Measurements from ENCODE around the gene NR6A1. TPM values are rescaled to one million over a fixed set of nuclear protein-coding genes. Genes with fewer than 3 reads are reported as not detected.

Gene NR6A1
- total and polyA plus RNA-seq, 12 donors = 0.29 to 2.0 (median 1.2) TPM

DNA sequence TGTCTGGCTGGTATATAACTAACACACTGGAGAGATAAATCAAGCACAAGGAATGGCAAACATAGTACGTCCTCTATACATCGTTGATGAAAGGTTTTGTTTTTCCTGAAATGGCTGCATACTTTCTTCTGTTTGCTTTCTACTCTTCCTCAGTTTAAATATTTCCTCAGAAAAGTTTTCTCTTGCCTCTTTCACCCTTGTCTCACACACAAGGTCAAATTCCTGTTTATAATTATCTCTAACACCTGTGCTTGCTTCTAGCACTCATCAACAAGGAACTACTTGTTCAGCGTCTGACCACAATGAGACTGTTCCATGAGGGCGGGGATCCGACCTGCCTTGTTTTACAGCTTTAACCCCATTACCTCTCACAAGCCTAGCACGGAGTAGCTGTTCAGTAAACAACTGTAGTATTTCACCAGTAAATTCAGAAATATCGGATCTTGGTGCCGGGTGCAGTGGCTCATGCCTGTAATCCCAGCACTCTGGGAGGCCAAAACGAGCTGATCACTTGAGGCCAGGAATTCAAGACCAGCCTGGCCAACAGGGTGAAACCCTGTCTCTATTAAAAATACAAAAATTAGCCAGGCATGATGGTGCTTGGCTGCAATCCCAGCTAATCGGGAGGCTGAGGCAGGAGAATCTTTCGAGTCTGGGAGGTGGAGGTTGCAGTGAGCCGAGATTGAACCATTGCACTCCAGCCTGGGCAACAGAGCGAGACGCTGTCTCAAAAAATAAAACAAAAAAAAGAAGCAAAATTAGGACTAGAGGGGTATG is 37.0 kb downstream of the NR6A1 start:
- 79 to 81% methylated on average over 14 of the region's 14 CpGs for WGBS, 2 donors
- TF ChIP-seq, protein P1, sequence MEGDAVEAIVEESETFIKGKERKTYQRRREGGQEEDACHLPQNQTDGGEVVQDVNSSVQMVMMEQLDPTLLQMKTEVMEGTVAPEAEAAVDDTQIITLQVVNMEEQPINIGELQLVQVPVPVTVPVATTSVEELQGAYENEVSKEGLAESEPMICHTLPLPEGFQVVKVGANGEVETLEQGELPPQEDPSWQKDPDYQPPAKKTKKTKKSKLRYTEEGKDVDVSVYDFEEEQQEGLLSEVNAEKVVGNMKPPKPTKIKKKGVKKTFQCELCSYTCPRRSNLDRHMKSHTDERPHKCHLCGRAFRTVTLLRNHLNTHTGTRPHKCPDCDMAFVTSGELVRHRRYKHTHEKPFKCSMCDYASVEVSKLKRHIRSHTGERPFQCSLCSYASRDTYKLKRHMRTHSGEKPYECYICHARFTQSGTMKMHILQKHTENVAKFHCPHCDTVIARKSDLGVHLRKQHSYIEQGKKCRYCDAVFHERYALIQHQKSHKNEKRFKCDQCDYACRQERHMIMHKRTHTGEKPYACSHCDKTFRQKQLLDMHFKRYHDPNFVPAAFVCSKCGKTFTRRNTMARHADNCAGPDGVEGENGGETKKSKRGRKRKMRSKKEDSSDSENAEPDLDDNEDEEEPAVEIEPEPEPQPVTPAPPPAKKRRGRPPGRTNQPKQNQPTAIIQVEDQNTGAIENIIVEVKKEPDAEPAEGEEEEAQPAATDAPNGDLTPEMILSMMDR (IDR thresholded peaks at IDR 0.05) = no peak
- no peaks in the 10 kb centered on the region for H3K27me3 ChIP-seq
- ATAC-seq (no peak), DNase-seq (no peak)
- intact Hi-C loops (cut with DNase I) = no loop called here
- H3K9me3 ChIP-seq = no peaks in the 10 kb centered on the region
- peaks cover 0 to 8% (median 4%) of the 10 kb centered on the region in 9 donors for H3K4me1 ChIP-seq
- no peak overlapping the region for H3K27ac ChIP-seq
- no peaks in the 10 kb centered on the region for H3K36me3 ChIP-seq
- H3K4me3 ChIP-seq = no peak overlapping the region

DNA sequence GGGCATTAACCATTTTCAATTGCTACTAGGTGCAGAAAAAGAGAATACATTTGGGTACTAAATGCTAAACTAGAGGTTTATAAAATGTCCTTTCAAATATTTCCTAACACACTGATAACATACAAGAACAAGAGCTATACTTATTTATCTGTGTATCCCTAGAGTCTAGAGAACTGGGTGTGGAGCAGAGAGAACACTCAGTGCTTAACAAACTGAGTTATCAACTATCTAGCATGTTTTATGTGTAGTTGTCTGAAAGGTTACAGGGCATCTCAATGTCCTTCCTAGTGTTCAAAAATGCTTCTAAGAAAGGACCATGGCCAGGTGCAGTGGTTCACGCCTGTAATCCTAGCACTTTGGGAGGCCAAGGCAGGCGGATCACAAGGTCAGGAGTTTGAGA is 40.3 kb downstream of the NR6A1 start:
- intact Hi-C loops (cut with DNase I) = no loop called here
- no peaks in the 10 kb centered on the region for H3K27me3 ChIP-seq
- DNase-seq = no peak
- H3K36me3 ChIP-seq = no peaks in the 10 kb centered on the region
- ATAC-seq = peak in 1 of 8 donors; percentile 62
- peaks cover 0 to 8% (median 4%) of the 10 kb centered on the region in 9 donors for H3K4me1 ChIP-seq
- TF ChIP-seq, protein P1 (IDR thresholded peaks at IDR 0.05) = no peak
- 92 to 100% methylated on average over 2 of the region's 2 CpGs for WGBS, 2 donors
- no peak overlapping the region for H3K27ac ChIP-seq
- H3K9me3 ChIP-seq = no peaks in the 10 kb centered on the region
- no peak overlapping the region for H3K4me3 ChIP-seq

DNA sequence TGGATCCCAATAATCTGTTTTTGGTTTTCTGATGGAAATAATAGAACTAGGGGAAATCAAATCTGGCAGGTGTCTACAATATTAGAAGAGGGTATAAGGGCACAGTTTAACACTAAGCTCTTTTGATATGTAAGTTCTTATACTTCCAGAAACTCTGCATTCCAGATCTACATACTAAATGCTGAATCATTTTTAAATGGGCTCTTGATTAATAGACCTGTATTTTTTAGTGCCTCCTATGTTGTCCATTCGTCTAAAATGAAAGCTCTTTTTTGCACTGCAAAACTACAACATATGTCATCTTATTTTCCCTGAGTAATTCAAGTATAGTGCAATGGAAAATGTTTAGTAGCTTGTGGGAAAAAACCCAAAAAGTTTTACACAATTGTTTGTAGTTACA is 44.2 kb downstream of the NR6A1 start:
- no peaks in the 10 kb centered on the region for H3K9me3 ChIP-seq
- no peaks in the 10 kb centered on the region for H3K36me3 ChIP-seq
- intact Hi-C loops (cut with DNase I) = no loop called here
- 85 to 90% methylated on average over 1 of the region's 1 CpG for WGBS, 2 donors
- no peak overlapping the region for H3K4me3 ChIP-seq
- peaks cover 0 to 16% (median 7%) of the 10 kb centered on the region in 9 donors for H3K4me1 ChIP-seq
- TF ChIP-seq, protein P1 (IDR thresholded peaks at IDR 0.05) = no peak
- no peak overlapping the region for H3K27ac ChIP-seq
- DNase-seq (no peak), ATAC-seq (no peak)
- no peaks in the 10 kb centered on the region for H3K27me3 ChIP-seq

DNA sequence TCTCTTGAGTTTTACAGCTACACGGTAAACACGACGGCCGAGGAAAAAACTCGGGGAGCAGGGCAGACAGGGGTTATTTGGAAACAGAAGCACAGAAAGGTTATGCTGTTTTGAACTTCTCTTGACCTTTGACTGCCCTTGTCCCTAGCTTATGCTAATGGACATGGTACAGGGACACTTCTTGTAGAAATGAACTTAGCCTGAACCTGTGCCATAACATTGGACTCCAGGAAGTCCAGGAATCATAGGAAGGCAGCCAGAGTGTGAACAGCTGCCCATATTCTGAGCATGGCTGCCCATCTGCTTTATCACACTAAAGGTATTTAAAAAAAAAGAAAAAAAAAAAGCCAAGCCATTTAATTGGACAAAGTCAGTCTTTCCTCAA is 46.1 kb downstream of the NR6A1 start:
- Histone ChIP-seq H3K9me3 (no peaks in the 10 kb centered on the region), H3K4me3 (no peak overlapping the region), H3K27me3 (no peaks in the 10 kb centered on the region), H3K27ac (no peak overlapping the region), H3K36me3 (no peaks in the 10 kb centered on the region), H3K4me1 (peaks cover 0 to 25% (median 7%) of the 10 kb centered on the region in 9 donors)
- TF ChIP-seq, protein P1 (IDR thresholded peaks at IDR 0.05) = no peak
- intact Hi-C loops (cut with DNase I) = no loop called here
- whole genome bisulfite sequencing, 2 donors = 77 to 80% methylated on average over 5 of the region's 5 CpGs
- DNase-seq (no peak), ATAC-seq (peak in 1 of 8 donors; percentile 48)

All from heart right ventricle (tissue), 16 donors.